HepG2 (cell line): Measurements from ENCODE around the gene DLG2. TPM values are rescaled to one million over a fixed set of nuclear protein-coding genes. Genes with fewer than 3 reads are reported as not detected.

Source experiments
- ATAC-seq: fragments of 200-7000 bp; cut with Tn5 transposase; 3 replicates; pipeline ENCODE4 v1.9.1; 2020; ENCODE audit warnings: mild to moderate bottlenecking, moderate library complexity
- BruUV-seq: library from RNA; stranded (reverse); fragments of 400-500 nt; replicated peaks from 2 replicates; lab custom pipeline; 2021; lab: Mats Ljungman, UMichigan
- CTCF ChIA-PET: fragments of 300-600 bp; formaldehyde crosslinking; extraction: SDS; loops from one replicate; lab custom pipeline; 2021; ENCODE audit warnings: low total read pairs, inconsistent platforms, low intra/inter-chr PET ratio; lab: Yijun Ruan, JAX
- POLR2A ChIA-PET: fragments of 350-600 bp; sonication (Branson Sonifier 250); formaldehyde crosslinking; loops from one replicate; lab custom pipeline; 2020; ENCODE audit warnings: antibody characterized with exemption, inconsistent platforms; lab: Yijun Ruan, JAX
- DNase-seq: peaks from one replicate; pipeline ENCODE4 v3.0.0-alpha.2; 2015; ENCODE audit warnings: low spot score
- FAIRE-seq: peaks from 3 replicates; lab custom pipeline; 2011; peaks lifted over from hg19 to GRCh38; lab: Jason Lieb, UNC
- H2AFZ ChIP-seq: one replicate; pipeline ENCODE4 v1.6.1; 2011; ENCODE audit warnings: low read length, inconsistent platforms
- H3K27ac ChIP-seq: fragments of 300-600 bp; 3 replicates; pipeline ENCODE4 v1.8.0; 2011; ENCODE audit warnings: mixed run types, mild to moderate bottlenecking, mixed read lengths, low read length, inconsistent platforms; ENCODE audit not compliant: insufficient read depth; ENCODE audit errors: extremely low read length
- H3K27me3 ChIP-seq, 2 experiments: fragments of 200-600 bp in 1 of 2; 2 replicates in 1 of 2; 3 replicates in 1 of 2; pipeline versions ENCODE4 v1.6.0 to v1.8.0; 2011; ENCODE audit warnings: low read length in 2 of 2, mild to moderate bottlenecking in 2 of 2, moderate library complexity in 2 of 2, inconsistent platforms in 1 of 2; ENCODE audit not compliant: insufficient read depth in 2 of 2, control insufficient read depth in 1 of 2
- H3K36me3 ChIP-seq, 2 experiments: fragments of 200-600 bp in 1 of 2; replicated peaks in 1 of 2; 2 replicates in 1 of 2; 3 replicates in 1 of 2; pipeline versions ENCODE4 v1.5.1 to v1.8.0; 2011; ENCODE audit warnings: low read length in 2 of 2, inconsistent platforms in 1 of 2; ENCODE audit not compliant: insufficient read depth in 2 of 2, control insufficient read depth in 1 of 2
- H3K4me1 ChIP-seq: 2 replicates; pipeline ENCODE4 v1.5.1; 2012; ENCODE audit warnings: low read length, inconsistent platforms; ENCODE audit not compliant: insufficient read depth
- H3K4me2 ChIP-seq: 2 replicates; pipeline ENCODE4 v1.6.0; 2011; ENCODE audit warnings: low read depth, low read length, inconsistent platforms
- H3K4me3 ChIP-seq, 3 experiments: fragments of 200-600 bp in 1 of 3; sonication (generic), shearing (Covaris generic) in 1 of 3; replicated peaks in 1 of 3; 2 replicates each; pipeline ENCODE4 v1.5.1; 2011 to 2016; ENCODE audit warnings: low read length in 3 of 3, inconsistent platforms in 2 of 3, low read depth in 2 of 3, mild to moderate bottlenecking in 2 of 3, control low read depth in 1 of 3, mixed read lengths in 1 of 3; ENCODE audit not compliant: insufficient read depth in 1 of 3
- H3K79me2 ChIP-seq: one replicate; pipeline ENCODE4 v1.6.1; 2011; ENCODE audit warnings: low read length, inconsistent platforms; ENCODE audit not compliant: insufficient read depth
- H3K9ac ChIP-seq: 2 replicates; pipeline ENCODE4 v1.6.0; 2011; ENCODE audit warnings: mild to moderate bottlenecking, low read depth, low read length, inconsistent platforms; ENCODE audit not compliant: insufficient read depth
- H3K9me3 ChIP-seq: 2 replicates; pipeline ENCODE4 v1.5.1; 2012; ENCODE audit warnings: mild to moderate bottlenecking, low read length
- H4K20me1 ChIP-seq: 2 replicates; pipeline ENCODE4 v1.6.0; 2011; ENCODE audit warnings: inconsistent platforms, mild to moderate bottlenecking, low read length, moderate library complexity; ENCODE audit not compliant: insufficient read depth
- GTF3A ChIP-seq: sonication (generic); formaldehyde crosslinking; conservative IDR thresholded peaks from 2 replicates; pipeline ENCODE4 v1.4.0; 2020; ENCODE audit warnings: mild to moderate bottlenecking, missing genetic modification reagents
- MIER3 ChIP-seq: IDR thresholded peaks from 2 replicates; pipeline ENCODE4 v1.6.1; 2016; ENCODE audit warnings: missing compliant biosample characterization, borderline replicate concordance
- PCBP2 ChIP-seq: fragments of 200-400 bp; formaldehyde crosslinking; optimal IDR thresholded peaks from 2 replicates; pipeline ENCODE3; 2018; ENCODE audit warnings: low read length, low read depth; ENCODE audit not compliant: poor library complexity, severe bottlenecking
- PHF20 ChIP-seq: sonication (generic); formaldehyde crosslinking; IDR thresholded peaks from 2 replicates; pipeline ENCODE4 v1.5.0; 2020; ENCODE audit warnings: mild to moderate bottlenecking, missing genetic modification reagents
- SKIL ChIP-seq: sonication (generic); formaldehyde crosslinking; IDR thresholded peaks from 2 replicates; pipeline ENCODE4 v1.8.0; 2022; ENCODE audit warnings: missing genetic modification reagents, mild to moderate bottlenecking, moderate library complexity, borderline replicate concordance
- USF2 ChIP-seq, 2 experiments: sonication (generic) in 1 of 2; formaldehyde crosslinking in 1 of 2; IDR thresholded peaks; 2 replicates each; pipeline versions ENCODE4 v1.5.1 to v1.6.1; 2011 to 2020; ENCODE audit warnings: borderline replicate concordance in 1 of 2, low read depth in 1 of 2, low read length in 1 of 2, mild to moderate bottlenecking in 1 of 2, missing genetic modification reagents in 1 of 2, moderate library complexity in 1 of 2
- YEATS4 ChIP-seq: sonication (generic); formaldehyde crosslinking; IDR thresholded peaks from 2 replicates; pipeline ENCODE4 v1.4.0; 2020; ENCODE audit warnings: missing genetic modification reagents, borderline replicate concordance
- ZNF282 ChIP-seq: fragments of 450-650 bp; IDR thresholded peaks from 2 replicates; pipeline ENCODE4 v1.6.1; 2018; ENCODE audit not compliant: partially characterized antibody
- ZNF619 ChIP-seq: sonication (generic); formaldehyde crosslinking; IDR thresholded peaks from 2 replicates; pipeline ENCODE4 v1.4.0; 2020; ENCODE audit warnings: mild to moderate bottlenecking, missing genetic modification reagents
- ZNF749 ChIP-seq: sonication (generic); formaldehyde crosslinking; IDR thresholded peaks from 2 replicates; pipeline ENCODE4 v1.8.0; 2022; ENCODE audit warnings: mild to moderate bottlenecking, missing genetic modification reagents, moderate library complexity, borderline replicate concordance
- ZSCAN22 ChIP-seq: sonication (generic); formaldehyde crosslinking; IDR thresholded peaks from 2 replicates; pipeline ENCODE4 v1.4.0; 2020; ENCODE audit warnings: mild to moderate bottlenecking, missing genetic modification reagents
- WGBS: methylation state at CpG from one replicate; pipeline ENCODE4 v1.1.6; 2017; ENCODE audit warnings: low lambda C conversion rate; 5-methylcytosine and 5-hydroxymethylcytosine counted together
- in situ Hi-C: cut with HindIII; loops from 2 replicates; pipeline ENCODE4 v1.10.0; 2017; ENCODE audit warnings: low pct_unique_long_range_greater_than_20kb; ENCODE audit not compliant: extremely low pct_ligation_motif_present
- intact Hi-C: fragments of 100-400 bp; cut with micrococcal nuclease; formaldehyde crosslinking; loops from one replicate; pipeline ENCODE4 v1.10.0; 2022; ENCODE audit not compliant: unreplicated experiment
- polyA plus RNA-seq, 8 experiments: library from polyadenylated mRNA; depleted of rRNA in 3 of 8; stranded (reverse) in 7 of 8; unstranded in 1 of 8; fragments of >200 nt; fragmentation: Illumina TruSeq in 4 of 8; extraction: Trizol in 4 of 8; gene quantifications; 2 replicates each; pipeline versions ENCODE4 v1.2.1 to v1.2.3, GENCODE V29; 2011 to 2016; ENCODE audit warnings: low read depth in 4 of 8, missing spikeins in 1 of 8, mixed read lengths in 1 of 8; ENCODE audit not compliant: insufficient read depth in 1 of 8
- total RNA-seq, 5 experiments: library from RNA; depleted of rRNA; stranded (reverse); fragments of >200 nt; fragmentation: Illumina TruSeq; extraction: Trizol; gene quantifications; 2 replicates each; pipeline ENCODE4 v1.2.3, GENCODE V29; 2016; ENCODE audit warnings: low read depth in 1 of 5

DLG2 gene
- total and polyA plus RNA-seq, 2 of the 13 experiments (the other 11 are each of a cell fraction or from before 2014, with no cell fraction given) = 0.46 to 1.0 TPM

GRCh38 chr11:84963240-84963639 is 663.9 kb downstream of the DLG2 start (continued):
- TF ChIP-seq SKIL = no peak
- TF ChIP-seq GTF3A (CRISPR knock-in tag) = no peak
- no peak for TF ChIP-seq MIER3 (CRISPR knock-in tag)
- TF ChIP-seq ZSCAN22 (CRISPR knock-in tag) = no peak
- TF ChIP-seq ZNF749 (CRISPR knock-in tag) = no peak
- no peak for TF ChIP-seq ZNF619
- TF ChIP-seq USF2 (IDR thresholded peaks at IDR 0.05; ENCODE audit: low read depth, low read length) = no peak
- no peak for TF ChIP-seq USF2 (CRISPR knock-in tag; IDR thresholded peaks at IDR 0.05; ENCODE audit: borderline replicate concordance)

DNA sequence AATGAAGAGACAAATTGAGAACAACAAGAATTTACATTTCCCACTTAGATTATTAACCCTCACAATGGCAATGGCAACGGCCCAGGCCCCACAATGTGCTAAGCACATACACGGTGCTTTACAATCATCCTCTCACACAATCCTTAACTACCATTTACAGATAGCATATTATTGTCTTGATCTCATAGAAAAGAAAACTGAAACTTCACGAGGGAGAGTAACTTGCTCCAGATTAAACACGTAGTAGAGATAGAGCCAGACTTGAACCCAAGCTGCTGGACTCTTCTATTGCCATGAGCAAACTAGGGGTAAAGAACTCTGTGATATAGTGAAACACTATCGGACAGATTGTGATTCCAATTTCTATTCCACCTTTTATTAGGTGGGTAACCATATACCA is 665.1 kb downstream of the DLG2 start:
- Histone ChIP-seq H3K36me3 (no peaks in the 10 kb centered on the region), H3K9ac (no peak overlapping the region), H2AFZ (no peak overlapping the region), H3K4me2 (no peak overlapping the region), H3K4me3 (no peak overlapping the region), H3K27ac (no peak overlapping the region), H3K79me2 (no peaks in the 10 kb centered on the region), H4K20me1 (no peaks in the 10 kb centered on the region), H3K27me3 (no peaks in the 10 kb centered on the region), H3K9me3 (no peaks in the 10 kb centered on the region), H3K4me1 (no peaks in the 10 kb centered on the region)
- BruUV-seq = no TSS peak
- WGBS = 3% methylated on average over 5 of the region's 5 CpGs
- POLR2A ChIA-PET = no interaction called here
- intact Hi-C loops = no loop called here
- CTCF ChIA-PET = no interaction called here
- FAIRE-seq (no peak), ATAC-seq (no peak), DNase-seq (no peak)
- in situ Hi-C loops = no loop called here
- TF ChIP-seq PCBP2 = no peak
- TF ChIP-seq YEATS4 (CRISPR knock-in tag) = no peak
- no peak for TF ChIP-seq PHF20 (CRISPR knock-in tag)
- TF ChIP-seq ZNF282 = no peak
